NB4 (cell line): Measurements from ENCODE around the gene KRTAP9-2.

Experiments used
- CTCF ChIP-seq: IDR thresholded peaks from one replicate; pipeline ENCODE4 v1.5.1; 2012; ENCODE audit warnings: low read depth, low read length
- POLR2A ChIP-seq: IDR thresholded peaks from 2 replicates; pipeline ENCODE4 v1.6.1; 2011; ENCODE audit warnings: mild to moderate bottlenecking; ENCODE audit not compliant: insufficient read length; ENCODE audit errors: extremely low read depth

GRCh38 chr17:41185001-41185400 lies 41.4 kb upstream of the KRTAP9-2 start:
- TF ChIP-seq CTCF (no peak), POLR2A (no peak)
